HCT116 (cell line): ENCODE results near the gene VANGL2. TPM values are rescaled to one million over a fixed set of nuclear protein-coding genes. Genes with fewer than 3 reads are reported as not detected.

Experiments used
- ATAC-seq: fragments of 200-7000 bp; cut with Tn5 transposase; 2 replicates; pipeline ENCODE4 v1.9.1; 2020; ENCODE audit warnings: mild to moderate bottlenecking, moderate library complexity
- BruUV-seq: library from RNA; stranded (reverse); fragments of 400-500 nt; replicated peaks from 2 replicates; lab custom pipeline; 2021; lab: Mats Ljungman, UMichigan
- CTCF ChIA-PET: fragments of 300-600 bp; sonication (Branson Sonifier 250); formaldehyde crosslinking; loops from one replicate; lab custom pipeline; 2021; ENCODE audit warnings: antibody characterized with exemption; lab: Charles Lee
- POLR2A ChIA-PET: fragments of 300-600, 350-600 bp; sonication (Branson Sonifier 250); formaldehyde crosslinking; loops from one replicate; lab custom pipeline; 2021; ENCODE audit warnings: antibody characterized with exemption; lab: Charles Lee
- RAD21 ChIA-PET, 2 experiments: fragments of 300-600 bp; sonication (Branson Sonifier 250); formaldehyde crosslinking; loops; one replicate each; lab custom pipeline; 2023; ENCODE audit warnings: low total read pairs in 2 of 2; ENCODE audit not compliant: uncharacterized antibody in 2 of 2, unreplicated experiment in 2 of 2, low non-redundant PET in 1 of 2; lab: Charles Lee
- DNase-seq: peaks from one replicate; pipeline ENCODE4 v3.0.0-alpha.2; 2010; ENCODE audit warnings: low read depth, low spot score
- H2AFZ ChIP-seq: fragments of 200-600 bp; shearing (Covaris generic), sonication (generic); 2 replicates; pipeline ENCODE4 v1.6.1; 2017; ENCODE audit warnings: low read depth, mixed run types, mixed read lengths, antibody characterized with exemption, low read length; ENCODE audit not compliant: poor library complexity, severe bottlenecking
- H3K27ac ChIP-seq: 2 replicates; pipeline ENCODE4 v1.5.1; 2012; ENCODE audit warnings: low read depth, low read length
- H3K27me3 ChIP-seq: fragments of 200-600 bp; sonication (generic); 2 replicates; pipeline ENCODE4 v1.6.1; 2016; ENCODE audit warnings: mixed run types, low read length, mixed read lengths; ENCODE audit not compliant: insufficient read depth
- H3K36me3 ChIP-seq, 2 experiments: fragments of 200-500 bp in 1 of 2; fragments of 200-600 bp in 1 of 2; sonication (Bioruptor generic) in 1 of 2; sonication (generic) in 1 of 2; 2 replicates each; pipeline versions ENCODE4 v1.5.1 to v1.6.1; 2014 to 2016; ENCODE audit warnings: low read length in 2 of 2, inconsistent platforms in 1 of 2, mixed read lengths in 1 of 2, mixed run types in 1 of 2; ENCODE audit not compliant: insufficient read depth in 2 of 2, control insufficient read depth in 1 of 2
- H3K4me1 ChIP-seq, 2 experiments: fragments of 200-600 bp in 1 of 2; sonication (generic) in 1 of 2; 2 replicates each; pipeline versions ENCODE4 v1.5.1 to v1.6.1; 2012 to 2017; ENCODE audit warnings: low read length in 2 of 2, inconsistent platforms in 1 of 2, mild to moderate bottlenecking in 1 of 2, mixed read lengths in 1 of 2, mixed run types in 1 of 2, moderate library complexity in 1 of 2; ENCODE audit not compliant: insufficient read depth in 2 of 2, control insufficient read depth in 1 of 2
- H3K4me2 ChIP-seq: fragments of 200-600 bp; sonication (generic); 2 replicates; pipeline ENCODE4 v1.6.1; 2017; ENCODE audit warnings: mixed run types, low read length, mixed read lengths
- H3K4me3 ChIP-seq, 2 experiments: fragments of 200-600 bp in 1 of 2; sonication (generic) in 1 of 2; replicated peaks in 1 of 2; 2 replicates each; pipeline ENCODE4 v1.5.1; 2011 to 2016; ENCODE audit warnings: low read length in 2 of 2, control low read depth in 1 of 2, low read depth in 1 of 2, mild to moderate bottlenecking in 1 of 2, mixed read lengths in 1 of 2, mixed run types in 1 of 2
- H3K79me2 ChIP-seq: fragments of 200-600 bp; sonication (generic); 2 replicates; pipeline ENCODE4 v1.6.1; 2017; ENCODE audit warnings: mild to moderate bottlenecking, mixed run types, low read length, moderate library complexity, mixed read lengths; ENCODE audit not compliant: insufficient read depth
- H3K9ac ChIP-seq: fragments of 200-600 bp; sonication (generic); 2 replicates; pipeline ENCODE4 v1.6.1; 2016; ENCODE audit warnings: low read length, mixed read lengths
- H3K9me2 ChIP-seq: fragments of 200-600 bp; sonication (generic), shearing (Covaris generic); 2 replicates; pipeline ENCODE4 v1.6.1; 2017; ENCODE audit warnings: mixed run types, mild to moderate bottlenecking, moderate library complexity; ENCODE audit not compliant: insufficient read depth
- H3K9me3 ChIP-seq, 2 experiments: fragments of 200-500 bp in 1 of 2; fragments of 200-600 bp in 1 of 2; sonication (Bioruptor generic) in 1 of 2; sonication (generic) in 1 of 2; 2 replicates each; pipeline ENCODE4 v1.6.1; 2014 to 2017; ENCODE audit warnings: low read length in 2 of 2, mixed read lengths in 2 of 2, inconsistent platforms in 1 of 2, low read depth in 1 of 2, mild to moderate bottlenecking in 1 of 2, mixed run types in 1 of 2, moderate library complexity in 1 of 2; ENCODE audit not compliant: control insufficient read depth in 1 of 2, insufficient read depth in 1 of 2
- H4K20me1 ChIP-seq: fragments of 200-600 bp; sonication (generic), shearing (Covaris generic); 2 replicates; pipeline ENCODE4 v1.6.1; 2017; ENCODE audit warnings: mixed run types, mild to moderate bottlenecking, moderate library complexity; ENCODE audit not compliant: insufficient read depth
- CTCF ChIP-seq, 3 experiments: fragments of 200-600 bp in 1 of 3; sonication (generic) in 1 of 3; IDR thresholded peaks in 2 of 3; conservative IDR thresholded peaks in 1 of 3; 2 replicates each; pipeline ENCODE4 v1.5.1; 2012 to 2017; ENCODE audit warnings: low read depth in 2 of 3, low read length in 2 of 3, antibody characterized with exemption in 1 of 3, borderline replicate concordance in 1 of 3, control low read depth in 1 of 3, mild to moderate bottlenecking in 1 of 3, mixed read lengths in 1 of 3, mixed run types in 1 of 3, moderate library complexity in 1 of 3; ENCODE audit not compliant: insufficient read depth in 1 of 3
- EZH2 ChIP-seq: fragments of 200-600 bp; sonication (generic); IDR thresholded peaks from 2 replicates; pipeline ENCODE4 v1.6.1; 2017; ENCODE audit warnings: antibody characterized with exemption, mixed run types
- EZH2phosphoT487 ChIP-seq: fragments of 200-600 bp; IDR thresholded peaks from 2 replicates; pipeline ENCODE4 v1.6.1; 2018; ENCODE audit warnings: antibody characterized with exemption, borderline replicate concordance
- FOSL1 ChIP-seq: IDR thresholded peaks from 2 replicates; pipeline ENCODE4 v1.6.1; 2012; ENCODE audit warnings: low read depth
- JUND ChIP-seq: IDR thresholded peaks from 2 replicates; pipeline ENCODE4 v1.6.1; 2012
- POLR2A ChIP-seq: IDR thresholded peaks from 2 replicates; pipeline ENCODE4 v1.7.0; 2011; ENCODE audit warnings: borderline replicate concordance; ENCODE audit not compliant: insufficient read depth, insufficient read length; ENCODE audit errors: extremely low read depth
- POLR2AphosphoS5 ChIP-seq: IDR thresholded peaks from 2 replicates; pipeline ENCODE4 v1.6.1; 2011; ENCODE audit warnings: mild to moderate bottlenecking, low read depth, low read length, moderate library complexity
- ZBTB33 ChIP-seq: IDR thresholded peaks from 2 replicates; pipeline ENCODE4 v1.6.1; 2011; ENCODE audit warnings: mild to moderate bottlenecking, low read length, moderate library complexity; ENCODE audit not compliant: insufficient replicate concordance; ENCODE audit errors: extremely low read depth
- intact Hi-C: fragments of 100-400 bp; cut with micrococcal nuclease; formaldehyde crosslinking; loops from 2 replicates; pipeline ENCODE4 v1.10.0; 2022
- total RNA-seq: library from RNA; stranded (reverse); gene quantifications from one replicate; pipeline ENCODE4 v1.2.1, GENCODE V29; 2021; ENCODE audit not compliant: unreplicated experiment
- TF ChIP-seq, protein P1 (sequence below): IDR thresholded peaks from 2 replicates; pipeline ENCODE4 v1.6.1; 2012; ENCODE audit warnings: low read depth

Gene VANGL2
- total RNA-seq, 1 experiment from 2014 or later: 1.1 TPM

DNA sequence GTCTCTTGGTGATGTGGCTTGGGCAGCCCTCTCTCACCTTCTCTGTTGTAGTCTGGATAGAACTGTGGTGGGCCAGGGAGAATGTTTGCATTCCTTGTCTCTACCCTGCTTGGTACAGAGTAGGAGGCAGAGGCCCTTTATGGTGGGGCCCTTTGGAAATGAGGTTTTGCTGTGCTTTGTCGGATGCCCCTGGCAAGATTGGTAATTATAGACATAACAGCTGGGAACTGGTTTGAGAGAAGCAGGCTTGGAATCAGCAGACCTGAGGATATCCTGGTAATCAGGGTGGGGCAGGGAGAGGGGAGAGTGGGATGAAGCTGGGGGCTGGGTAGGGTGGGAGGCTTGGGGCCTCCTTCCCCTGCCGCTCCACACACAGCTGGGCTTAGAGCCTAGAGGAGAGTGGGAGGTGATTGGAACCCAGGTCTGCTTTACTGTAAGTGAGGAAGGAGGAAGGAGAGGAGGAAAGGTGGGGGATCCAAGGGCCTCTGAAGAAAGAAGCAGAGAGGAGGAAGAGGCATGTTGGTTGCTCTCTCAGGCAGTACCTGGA lies 5.0 kb downstream of the VANGL2 start:
- ChIA-PET CTCF (interaction anchor here (1.1 kb wide), 1 partner anchor 153 kb away, joined by 3 read pairs; no protein-coding TSS in a partner anchor), RAD21 (no interaction called here), POLR2A (no interaction called here)
- TF ChIP-seq POLR2A (no peak), ZBTB33 (no peak), EZH2 (no peak), JUND (no peak), FOSL1 (no peak), POLR2AphosphoS5 (no peak), CTCF (IDR thresholded peaks at IDR 0.05 in 2 of 3, conservative IDR thresholded peaks at IDR 0.05 in 1 of 3; ENCODE audit: borderline replicate concordance in 1 of 3, insufficient read depth in 1 of 3, low read depth in 2 of 3, low read length in 2 of 3) (no peak), EZH2phosphoT487 (no peak)
- TF ChIP-seq, protein P1, sequence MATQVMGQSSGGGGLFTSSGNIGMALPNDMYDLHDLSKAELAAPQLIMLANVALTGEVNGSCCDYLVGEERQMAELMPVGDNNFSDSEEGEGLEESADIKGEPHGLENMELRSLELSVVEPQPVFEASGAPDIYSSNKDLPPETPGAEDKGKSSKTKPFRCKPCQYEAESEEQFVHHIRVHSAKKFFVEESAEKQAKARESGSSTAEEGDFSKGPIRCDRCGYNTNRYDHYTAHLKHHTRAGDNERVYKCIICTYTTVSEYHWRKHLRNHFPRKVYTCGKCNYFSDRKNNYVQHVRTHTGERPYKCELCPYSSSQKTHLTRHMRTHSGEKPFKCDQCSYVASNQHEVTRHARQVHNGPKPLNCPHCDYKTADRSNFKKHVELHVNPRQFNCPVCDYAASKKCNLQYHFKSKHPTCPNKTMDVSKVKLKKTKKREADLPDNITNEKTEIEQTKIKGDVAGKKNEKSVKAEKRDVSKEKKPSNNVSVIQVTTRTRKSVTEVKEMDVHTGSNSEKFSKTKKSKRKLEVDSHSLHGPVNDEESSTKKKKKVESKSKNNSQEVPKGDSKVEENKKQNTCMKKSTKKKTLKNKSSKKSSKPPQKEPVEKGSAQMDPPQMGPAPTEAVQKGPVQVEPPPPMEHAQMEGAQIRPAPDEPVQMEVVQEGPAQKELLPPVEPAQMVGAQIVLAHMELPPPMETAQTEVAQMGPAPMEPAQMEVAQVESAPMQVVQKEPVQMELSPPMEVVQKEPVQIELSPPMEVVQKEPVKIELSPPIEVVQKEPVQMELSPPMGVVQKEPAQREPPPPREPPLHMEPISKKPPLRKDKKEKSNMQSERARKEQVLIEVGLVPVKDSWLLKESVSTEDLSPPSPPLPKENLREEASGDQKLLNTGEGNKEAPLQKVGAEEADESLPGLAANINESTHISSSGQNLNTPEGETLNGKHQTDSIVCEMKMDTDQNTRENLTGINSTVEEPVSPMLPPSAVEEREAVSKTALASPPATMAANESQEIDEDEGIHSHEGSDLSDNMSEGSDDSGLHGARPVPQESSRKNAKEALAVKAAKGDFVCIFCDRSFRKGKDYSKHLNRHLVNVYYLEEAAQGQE: no peak
- Histone ChIP-seq H3K36me3 (no peaks in the 10 kb centered on the region), H3K79me2 (no peaks in the 10 kb centered on the region), H3K9me3 (no peaks in the 10 kb centered on the region), H3K9ac (no peak overlapping the region), H3K27me3 (no peaks in the 10 kb centered on the region), H3K4me3 (no peak overlapping the region), H3K9me2 (no peaks in the 10 kb centered on the region), H4K20me1 (no peaks in the 10 kb centered on the region), H3K4me1 (peaks cover 23 to 39% of the 10 kb centered on the region in 2 experiments), H2AFZ (no peak overlapping the region), H3K4me2 (no peak overlapping the region; the same call in 1 of the 2 replicates), H3K27ac (no peak overlapping the region)
- BruUV-seq: no TSS peak
- ATAC-seq: no peak
- intact Hi-C loops: no loop called here
- DNase-seq: no peak
